Gastrocnemius medialis (tissue), 4 donors: ENCODE results near the gene FKBP4.

Experiments
- POLR2A ChIP-seq, 2 donors: fragments of 450-650 bp; IDR thresholded peaks; one replicate each; pipeline ENCODE4 v1.6.1; 2017; ENCODE audit warnings: antibody characterized with exemption in 2 of 2, mild to moderate bottlenecking in 2 of 2, moderate library complexity in 2 of 2
- TF ChIP-seq, protein P1 (sequence below), 5 experiments: fragments of 450-650 bp in 3 of 5; fragments of 200-600 bp in 2 of 5; sonication (generic) in 2 of 5; IDR thresholded peaks in 4 of 5; conservative IDR thresholded peaks in 1 of 5; 1 replicate in 4 of 5; 2 replicates in 1 of 5; pipeline ENCODE4 v1.5.1; 2016 to 2019; ENCODE audit warnings: antibody characterized with exemption in 5 of 5, mild to moderate bottlenecking in 3 of 5, moderate library complexity in 3 of 5

DNA sequence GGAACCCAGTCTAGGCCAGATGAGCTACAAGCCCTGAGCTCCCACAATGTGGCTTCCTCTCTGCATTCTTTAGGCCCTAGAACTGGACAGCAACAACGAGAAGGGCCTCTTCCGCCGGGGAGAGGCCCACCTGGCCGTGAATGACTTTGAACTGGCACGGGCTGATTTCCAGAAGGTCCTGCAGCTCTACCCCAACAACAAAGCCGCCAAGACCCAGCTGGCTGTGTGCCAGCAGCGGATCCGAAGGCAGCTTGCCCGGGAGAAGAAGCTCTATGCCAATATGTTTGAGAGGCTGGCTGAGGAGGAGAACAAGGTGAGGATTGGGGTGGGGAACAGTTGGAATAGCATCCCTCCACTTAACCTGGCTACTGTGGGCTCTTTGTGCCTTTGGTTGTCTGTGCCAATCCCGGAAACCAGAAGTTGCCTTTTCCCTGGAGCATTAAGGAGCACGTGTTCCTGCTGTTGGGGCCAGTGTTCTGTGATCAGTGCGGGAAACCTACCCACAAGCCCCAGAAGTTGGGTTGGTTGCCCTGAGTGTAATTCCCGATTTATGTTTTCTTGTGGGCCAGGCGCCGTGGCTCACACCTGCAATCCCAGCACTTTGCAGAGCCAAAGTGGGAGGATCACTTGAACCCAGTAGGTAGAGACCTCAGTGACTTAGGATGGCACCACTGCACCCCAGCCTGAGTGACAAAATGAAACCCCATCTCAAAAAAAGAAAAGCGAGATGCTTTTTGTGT lies 6.4 kb downstream of the FKBP4 start:
- TF ChIP-seq, protein P1, sequence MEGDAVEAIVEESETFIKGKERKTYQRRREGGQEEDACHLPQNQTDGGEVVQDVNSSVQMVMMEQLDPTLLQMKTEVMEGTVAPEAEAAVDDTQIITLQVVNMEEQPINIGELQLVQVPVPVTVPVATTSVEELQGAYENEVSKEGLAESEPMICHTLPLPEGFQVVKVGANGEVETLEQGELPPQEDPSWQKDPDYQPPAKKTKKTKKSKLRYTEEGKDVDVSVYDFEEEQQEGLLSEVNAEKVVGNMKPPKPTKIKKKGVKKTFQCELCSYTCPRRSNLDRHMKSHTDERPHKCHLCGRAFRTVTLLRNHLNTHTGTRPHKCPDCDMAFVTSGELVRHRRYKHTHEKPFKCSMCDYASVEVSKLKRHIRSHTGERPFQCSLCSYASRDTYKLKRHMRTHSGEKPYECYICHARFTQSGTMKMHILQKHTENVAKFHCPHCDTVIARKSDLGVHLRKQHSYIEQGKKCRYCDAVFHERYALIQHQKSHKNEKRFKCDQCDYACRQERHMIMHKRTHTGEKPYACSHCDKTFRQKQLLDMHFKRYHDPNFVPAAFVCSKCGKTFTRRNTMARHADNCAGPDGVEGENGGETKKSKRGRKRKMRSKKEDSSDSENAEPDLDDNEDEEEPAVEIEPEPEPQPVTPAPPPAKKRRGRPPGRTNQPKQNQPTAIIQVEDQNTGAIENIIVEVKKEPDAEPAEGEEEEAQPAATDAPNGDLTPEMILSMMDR (IDR thresholded peaks at IDR 0.05 in 4 of 5, conservative IDR thresholded peaks at IDR 0.05 in 1 of 5), result no peak
- TF ChIP-seq POLR2A (IDR thresholded peaks at IDR 0.05), result no peak
